ENCODE data around the gene PDE4D.

The PDE4D gene

DNA sequence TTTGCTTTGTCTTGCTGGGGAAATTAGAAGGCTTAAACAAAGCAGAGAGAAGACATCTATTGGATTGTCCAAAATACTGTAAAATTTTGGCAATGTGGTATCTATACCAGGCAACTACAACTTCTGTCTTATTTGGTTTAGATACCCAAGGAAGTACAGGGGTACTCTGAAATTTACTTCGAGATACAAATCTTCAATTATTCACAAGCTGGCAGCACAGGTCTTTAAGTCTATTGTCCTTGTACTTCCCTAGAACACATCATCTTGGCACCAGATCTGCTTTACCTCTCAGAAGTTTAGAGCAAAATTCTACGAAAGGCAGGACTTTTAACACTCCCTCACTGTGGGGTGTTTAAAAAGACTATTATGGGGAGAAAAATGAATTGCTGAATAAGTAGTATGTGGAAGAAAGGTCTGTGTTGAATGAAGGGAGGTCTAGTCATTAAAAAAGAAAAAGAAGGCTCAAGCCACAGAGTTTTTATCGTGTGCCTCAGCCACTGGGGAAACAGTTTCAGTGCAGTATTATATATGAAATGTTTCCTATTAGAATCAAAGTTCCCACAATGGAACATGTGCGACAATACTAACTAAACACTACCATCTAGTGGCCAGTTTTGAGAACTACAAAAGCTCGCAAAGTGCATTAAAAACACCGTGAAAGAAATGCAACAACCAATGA, 93.7 kb downstream of the PDE4D start:
- H3K4me3 ChIP-seq (ENCODE audit: low read depth, low read length): no peak overlapping the region
- in situ Hi-C loops (cut with HindIII; ENCODE audit: low sequenced_read_pairs): loop anchor here (25.0 kb wide), 1 partner anchor 587 kb away; no protein-coding TSS in a partner anchor
- TF ChIP-seq, protein P1, sequence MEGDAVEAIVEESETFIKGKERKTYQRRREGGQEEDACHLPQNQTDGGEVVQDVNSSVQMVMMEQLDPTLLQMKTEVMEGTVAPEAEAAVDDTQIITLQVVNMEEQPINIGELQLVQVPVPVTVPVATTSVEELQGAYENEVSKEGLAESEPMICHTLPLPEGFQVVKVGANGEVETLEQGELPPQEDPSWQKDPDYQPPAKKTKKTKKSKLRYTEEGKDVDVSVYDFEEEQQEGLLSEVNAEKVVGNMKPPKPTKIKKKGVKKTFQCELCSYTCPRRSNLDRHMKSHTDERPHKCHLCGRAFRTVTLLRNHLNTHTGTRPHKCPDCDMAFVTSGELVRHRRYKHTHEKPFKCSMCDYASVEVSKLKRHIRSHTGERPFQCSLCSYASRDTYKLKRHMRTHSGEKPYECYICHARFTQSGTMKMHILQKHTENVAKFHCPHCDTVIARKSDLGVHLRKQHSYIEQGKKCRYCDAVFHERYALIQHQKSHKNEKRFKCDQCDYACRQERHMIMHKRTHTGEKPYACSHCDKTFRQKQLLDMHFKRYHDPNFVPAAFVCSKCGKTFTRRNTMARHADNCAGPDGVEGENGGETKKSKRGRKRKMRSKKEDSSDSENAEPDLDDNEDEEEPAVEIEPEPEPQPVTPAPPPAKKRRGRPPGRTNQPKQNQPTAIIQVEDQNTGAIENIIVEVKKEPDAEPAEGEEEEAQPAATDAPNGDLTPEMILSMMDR (IDR thresholded peaks at IDR 0.05; ENCODE audit: low read depth, low read length): peak; percentile 61
- DNase-seq (ENCODE audit: low read depth, low spot score): peak; percentile 75

DNA sequence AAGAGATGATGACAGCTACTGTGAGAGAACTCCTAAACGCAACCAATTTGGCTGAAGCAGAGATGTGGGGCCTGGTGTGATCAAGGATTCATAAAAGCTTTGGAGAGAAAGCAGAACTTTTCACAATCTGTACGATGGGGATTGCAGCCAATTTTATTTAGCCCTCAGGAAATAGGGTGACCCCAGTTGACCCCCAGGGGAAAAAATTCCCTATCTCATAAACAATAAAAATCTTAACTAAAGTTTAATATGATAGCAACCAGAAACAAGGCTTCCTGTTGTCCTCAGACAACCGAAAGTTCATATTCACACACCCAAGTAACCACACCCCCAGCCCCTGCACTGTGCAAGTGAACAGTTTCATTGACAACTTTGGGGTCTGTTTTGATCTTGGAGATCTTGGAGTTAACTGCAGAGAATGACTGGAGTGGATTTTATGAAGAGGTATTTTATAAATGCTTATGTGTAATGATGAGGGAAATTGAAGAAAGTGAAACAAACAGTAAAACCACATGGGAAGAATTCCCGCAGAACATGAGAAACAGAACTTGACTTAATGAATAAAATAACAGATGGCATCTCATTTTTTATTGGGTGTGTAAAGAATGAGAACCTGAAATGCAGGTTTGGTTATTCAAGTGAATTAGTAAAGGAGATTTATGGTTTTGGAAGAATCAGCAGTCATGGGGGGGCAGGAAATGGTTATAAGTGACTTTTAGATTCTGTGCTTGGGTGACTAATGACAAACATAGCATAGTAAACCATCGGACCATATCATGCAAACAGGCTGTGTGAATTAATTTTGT, 94.5 kb downstream of the PDE4D start:
- no peak overlapping the region for H3K4me3 ChIP-seq (ENCODE audit: low read depth, low read length)
- in situ Hi-C loops (cut with HindIII; ENCODE audit: low sequenced_read_pairs): no loop called here
- TF ChIP-seq, protein P1 (IDR thresholded peaks at IDR 0.05; ENCODE audit: low read depth, low read length): no peak
- peak; percentile 61 for DNase-seq (ENCODE audit: low read depth, low spot score)

DNA sequence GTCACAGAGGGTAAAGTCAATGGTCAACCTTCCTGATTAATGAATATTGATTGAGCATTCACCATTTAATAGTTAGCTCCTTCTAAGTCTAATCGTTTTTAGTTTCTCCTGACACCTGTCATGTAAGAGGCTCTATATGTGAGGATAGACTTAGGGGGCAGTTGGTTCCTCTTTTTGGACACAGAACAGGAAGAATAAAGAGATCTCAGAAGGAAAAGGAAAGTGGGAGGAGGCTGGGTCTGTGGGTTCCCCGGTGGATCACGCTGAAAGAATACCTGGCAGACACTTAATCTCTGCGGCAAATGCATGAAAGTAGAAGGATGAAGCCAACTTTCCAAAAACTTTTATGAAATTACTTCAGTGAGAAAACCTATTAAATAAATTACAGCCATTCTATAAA, 98.4 kb downstream of the PDE4D start:
- DNase-seq (ENCODE audit: low read depth, low spot score): no peak
- no peak overlapping the region for H3K4me3 ChIP-seq (ENCODE audit: low read depth, low read length)
- TF ChIP-seq, protein P1 (IDR thresholded peaks at IDR 0.05; ENCODE audit: low read depth, low read length): no peak
- in situ Hi-C loops (cut with HindIII; ENCODE audit: low sequenced_read_pairs): no loop called here

DNA sequence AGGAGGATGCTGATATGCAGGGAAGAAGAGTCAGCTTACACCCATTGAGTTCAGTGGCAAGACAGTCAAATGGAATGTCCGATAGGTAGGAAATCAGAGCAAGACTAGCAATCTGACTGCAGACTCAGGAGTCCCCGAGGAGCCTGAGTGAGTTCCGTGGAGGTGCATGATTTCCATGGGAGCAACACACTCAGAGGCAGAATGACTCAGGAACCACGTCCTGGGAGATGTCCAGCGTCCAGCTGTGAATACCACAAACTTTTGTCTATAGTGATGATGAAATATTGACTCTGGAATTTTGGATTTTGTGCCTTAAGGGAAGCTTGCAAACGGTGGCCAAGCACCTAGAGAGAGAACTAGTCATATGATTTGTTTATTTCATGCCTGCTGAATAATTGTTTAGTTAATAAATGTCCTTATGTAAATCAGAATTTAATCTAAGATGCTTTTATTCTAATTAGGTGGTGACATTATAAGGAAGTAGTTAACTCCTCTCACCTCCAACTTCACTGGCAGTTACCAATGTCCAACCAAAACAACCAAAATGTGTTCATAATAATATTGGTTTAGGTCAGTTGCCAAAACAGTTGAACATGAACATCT, 100.4 kb downstream of the PDE4D start:
- peak; percentile 97 for DNase-seq (ENCODE audit: low read depth, low spot score)
- TF ChIP-seq, protein P1 (IDR thresholded peaks at IDR 0.05; ENCODE audit: low read depth, low read length): no peak
- no peak overlapping the region for H3K4me3 ChIP-seq (ENCODE audit: low read depth, low read length)
- in situ Hi-C loops (cut with HindIII; ENCODE audit: low sequenced_read_pairs): no loop called here

DNA sequence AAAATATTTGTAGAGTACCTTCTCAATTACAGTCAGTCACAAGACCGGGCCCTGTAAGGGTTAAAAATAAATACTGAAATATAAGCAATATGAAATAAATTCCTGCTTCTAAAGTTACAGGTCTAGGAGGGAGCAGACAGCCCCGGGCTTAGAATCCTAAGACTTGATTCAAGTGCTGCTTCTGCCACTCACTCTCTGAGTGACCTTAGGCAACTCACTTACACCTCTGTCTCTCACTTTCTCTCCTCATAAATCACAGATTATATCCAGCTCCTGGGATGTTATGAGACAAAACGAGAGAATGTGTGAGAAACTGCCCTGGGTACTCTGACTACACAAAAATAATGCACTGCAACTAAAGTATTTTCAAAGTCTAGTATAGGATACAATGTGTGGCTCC, 101.9 kb downstream of the PDE4D start:
- in situ Hi-C loops (cut with HindIII; ENCODE audit: low sequenced_read_pairs): no loop called here
- no peak for DNase-seq (ENCODE audit: low read depth, low spot score)
- TF ChIP-seq, protein P1 (IDR thresholded peaks at IDR 0.05; ENCODE audit: low read depth, low read length): no peak
- no peak overlapping the region for H3K4me3 ChIP-seq (ENCODE audit: low read depth, low read length)

DNA sequence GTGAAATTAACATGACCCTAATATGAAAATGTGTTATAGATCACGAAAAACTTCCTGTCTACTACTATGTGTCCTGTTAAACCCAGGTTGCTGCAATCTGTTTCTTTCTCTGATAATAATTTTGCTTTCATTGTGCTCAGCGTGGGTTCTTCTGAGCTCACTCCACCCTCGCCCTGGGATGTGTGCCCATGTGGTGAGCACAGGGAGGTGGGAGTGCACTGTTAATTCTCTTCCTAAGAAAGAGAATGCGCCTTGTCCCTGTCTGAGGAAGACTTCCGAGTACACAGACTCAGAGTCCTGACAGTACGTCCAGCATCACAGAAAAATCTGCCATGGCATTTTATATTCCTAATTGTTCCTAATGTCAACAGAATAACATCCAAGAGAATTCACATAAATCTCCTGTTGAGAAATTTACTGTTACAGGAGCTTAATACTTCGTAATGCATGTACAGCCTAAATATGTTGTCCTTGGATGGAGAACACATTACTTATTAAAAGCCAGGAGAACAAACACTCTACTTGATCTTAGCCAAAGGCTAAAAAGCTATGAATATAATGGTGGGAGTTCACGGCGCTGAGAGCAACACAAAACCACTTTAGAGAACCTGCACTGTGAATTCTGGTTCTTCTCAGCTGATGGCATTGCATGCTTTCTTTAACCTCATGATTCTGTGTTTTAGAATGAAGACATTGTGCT, 102.6 kb downstream of the PDE4D start:
- in situ Hi-C loops (cut with HindIII; ENCODE audit: low sequenced_read_pairs): no loop called here
- DNase-seq (ENCODE audit: low read depth, low spot score): peak; percentile 53
- H3K4me3 ChIP-seq (ENCODE audit: low read depth, low read length): no peak overlapping the region
- TF ChIP-seq, protein P1 (IDR thresholded peaks at IDR 0.05; ENCODE audit: low read depth, low read length): no peak

Measured in astrocyte of the spinal cord (primary cell).